H1 (cell line): Measurements from ENCODE around the gene PCTP. TPM values are rescaled to one million over a fixed set of nuclear protein-coding genes. Genes with fewer than 3 reads are reported as not detected.

ENCODE experiments used
- CTCF ChIA-PET: fragments of 300-600 bp; sonication (Branson Sonifier 250); formaldehyde crosslinking; loops from one replicate; lab custom pipeline; 2021; ENCODE audit not compliant: partially characterized antibody; lab: Charles Lee
- POLR2A ChIA-PET: fragments of 300-600 bp; sonication (Branson Sonifier 250); formaldehyde crosslinking; loops from one replicate; lab custom pipeline; 2021; ENCODE audit warnings: inconsistent platforms; ENCODE audit not compliant: partially characterized antibody; lab: Charles Lee
- DNase-seq, 2 experiments: peaks; one replicate each; pipeline versions ENCODE4 v3.0.0 to v3.0.0-alpha.2; 2010 to 2022; ENCODE audit warnings: low spot score in 2 of 2, low read depth in 1 of 2, mixed read lengths in 1 of 2
- FAIRE-seq: peaks from 2 replicates; lab custom pipeline; 2011; peaks lifted over from hg19 to GRCh38; lab: Jason Lieb, UNC
- H2AFZ ChIP-seq: 2 replicates; pipeline ENCODE4 v1.8.1; 2012; ENCODE audit warnings: low read length, inconsistent platforms
- H2AK5ac ChIP-seq: 2 replicates; pipeline ENCODE4 v1.6.1; 2013; ENCODE audit warnings: low read depth, low read length
- H2BK120ac ChIP-seq: replicated peaks from 2 replicates; pipeline ENCODE3; 2013; ENCODE audit warnings: low read depth, low read length, inconsistent platforms
- H2BK12ac ChIP-seq: 2 replicates; pipeline ENCODE4 v1.6.1; 2013; ENCODE audit warnings: low read depth, low read length
- H2BK15ac ChIP-seq: 2 replicates; pipeline ENCODE4 v1.6.1; 2013; ENCODE audit warnings: low read length
- H2BK20ac ChIP-seq: 2 replicates; pipeline ENCODE4 v1.6.1; 2013; ENCODE audit warnings: low read length
- H2BK5ac ChIP-seq: 2 replicates; pipeline ENCODE4 v1.6.1; 2013; ENCODE audit warnings: low read depth, low read length
- H3K14ac ChIP-seq: 2 replicates; pipeline ENCODE4 v1.6.1; 2013; ENCODE audit warnings: inconsistent platforms; ENCODE audit not compliant: insufficient read length
- H3K18ac ChIP-seq: 2 replicates; pipeline ENCODE4 v1.6.1; 2013; ENCODE audit warnings: low read length; ENCODE audit errors: extremely low read depth
- H3K23ac ChIP-seq: 2 replicates; pipeline ENCODE4 v1.6.1; 2013; ENCODE audit warnings: inconsistent platforms; ENCODE audit not compliant: insufficient read length
- H3K23me2 ChIP-seq: 2 replicates; pipeline ENCODE4 v1.6.1; 2013; ENCODE audit warnings: low read depth, low read length
- H3K27ac ChIP-seq: 2 replicates; pipeline ENCODE4 v1.6.1; 2011; ENCODE audit warnings: low read depth, low read length, inconsistent platforms
- H3K27me3 ChIP-seq, 4 experiments: replicated peaks in 1 of 4; 1 replicate in 1 of 4; 2 replicates in 3 of 4; pipeline versions ENCODE4 v1.6.1 to v1.8.1; 2011 to 2013; ENCODE audit warnings: low read length in 3 of 4, mild to moderate bottlenecking in 3 of 4, inconsistent platforms in 2 of 4, mixed read lengths in 2 of 4, moderate library complexity in 1 of 4; ENCODE audit not compliant: control insufficient read depth in 3 of 4, insufficient read depth in 3 of 4; ENCODE audit errors: extremely low read depth in 1 of 4
- H3K36me3 ChIP-seq, 4 experiments: 2 replicates each; pipeline versions ENCODE4 v1.6.1 to v1.8.1; 2011 to 2013; ENCODE audit warnings: mild to moderate bottlenecking in 4 of 4, low read length in 3 of 4, moderate library complexity in 2 of 4, control low read depth in 1 of 4, inconsistent platforms in 1 of 4; ENCODE audit not compliant: insufficient read depth in 4 of 4, control insufficient read depth in 2 of 4
- H3K4ac ChIP-seq: replicated peaks from 2 replicates; pipeline ENCODE3; 2013; ENCODE audit warnings: low read length, low read depth, mixed read lengths, inconsistent platforms; ENCODE audit not compliant: insufficient read length
- H3K4me1 ChIP-seq, 4 experiments: replicated peaks in 1 of 4; 1 replicate in 1 of 4; 2 replicates in 3 of 4; pipeline versions ENCODE4 v1.6.1 to v1.8.1; 2011 to 2013; ENCODE audit warnings: low read length in 3 of 4, inconsistent platforms in 2 of 4, mixed read lengths in 1 of 4; ENCODE audit not compliant: insufficient read depth in 4 of 4, control insufficient read depth in 3 of 4
- H3K4me2 ChIP-seq, 2 experiments: 2 replicates each; pipeline versions ENCODE4 v1.6.1 to v1.8.1; 2011 to 2013; ENCODE audit warnings: low read depth in 2 of 2, low read length in 2 of 2, control low read depth in 1 of 2, inconsistent platforms in 1 of 2, mild to moderate bottlenecking in 1 of 2; ENCODE audit not compliant: insufficient read depth in 1 of 2
- H3K4me3 ChIP-seq, 4 experiments: fragments of 200-600, 300-600 bp in 1 of 4; sonication (generic), shearing (Covaris generic), sonication (Bioruptor Twin) in 1 of 4; 2 replicates each; pipeline versions ENCODE4 v1.5.1 to v1.8.1; 2011 to 2016; ENCODE audit warnings: low read length in 4 of 4, low read depth in 3 of 4, control low read depth in 2 of 4, inconsistent platforms in 2 of 4, mild to moderate bottlenecking in 2 of 4, mixed read lengths in 1 of 4, moderate library complexity in 1 of 4; ENCODE audit not compliant: insufficient read depth in 2 of 4; ENCODE audit errors: extremely low read depth in 1 of 4
- H3K56ac ChIP-seq: replicated peaks from 2 replicates; pipeline ENCODE3; 2013; ENCODE audit warnings: low read depth, mild to moderate bottlenecking, mixed read lengths, low read length, inconsistent platforms; ENCODE audit not compliant: insufficient read length
- H3K79me1 ChIP-seq: 2 replicates; pipeline ENCODE4 v1.6.1; 2013; ENCODE audit warnings: low read depth, low read length, control low read depth
- H3K79me2 ChIP-seq, 2 experiments: 2 replicates each; pipeline versions ENCODE4 v1.6.1 to v1.8.1; 2012 to 2013; ENCODE audit warnings: low read length in 2 of 2, mild to moderate bottlenecking in 2 of 2, inconsistent platforms in 1 of 2; ENCODE audit not compliant: insufficient read depth in 2 of 2, control insufficient read depth in 1 of 2
- H3K9ac ChIP-seq, 4 experiments: replicated peaks in 1 of 4; 1 replicate in 1 of 4; 2 replicates in 3 of 4; pipeline versions ENCODE4 v1.6.1 to v1.8.1; 2011 to 2013; ENCODE audit warnings: low read depth in 3 of 4, low read length in 3 of 4, control low read depth in 2 of 4, mild to moderate bottlenecking in 2 of 4, moderate library complexity in 2 of 4, inconsistent platforms in 1 of 4; ENCODE audit errors: extremely low read depth in 1 of 4
- H3K9me3 ChIP-seq, 2 experiments: 2 replicates each; pipeline versions ENCODE4 v1.6.1 to v1.8.1; 2012 to 2013; ENCODE audit warnings: mild to moderate bottlenecking in 2 of 2, moderate library complexity in 2 of 2, control low read depth in 1 of 2, inconsistent platforms in 1 of 2, low read depth in 1 of 2, low read length in 1 of 2, mixed read lengths in 1 of 2; ENCODE audit not compliant: insufficient read depth in 2 of 2
- H4K20me1 ChIP-seq, 2 experiments: replicated peaks in 1 of 2; 2 replicates each; pipeline versions ENCODE3 to v1.8.1; 2011 to 2013; ENCODE audit warnings: inconsistent platforms in 2 of 2, low read length in 2 of 2, mild to moderate bottlenecking in 1 of 2; ENCODE audit not compliant: insufficient read depth in 2 of 2, control insufficient read depth in 1 of 2
- H4K5ac ChIP-seq: 2 replicates; pipeline ENCODE4 v1.6.1; 2013; ENCODE audit warnings: low read length, low read depth, mixed read lengths, inconsistent platforms; ENCODE audit not compliant: insufficient read length
- H4K8ac ChIP-seq: 2 replicates; pipeline ENCODE4 v1.8.0; 2013; ENCODE audit warnings: mild to moderate bottlenecking, moderate library complexity, low read length, inconsistent platforms; ENCODE audit not compliant: insufficient read depth; ENCODE audit errors: extremely low read depth
- H4K91ac ChIP-seq: replicated peaks from 2 replicates; pipeline ENCODE3; 2013; ENCODE audit warnings: low read length, mixed read lengths, inconsistent platforms; ENCODE audit not compliant: insufficient read length
- POU5F1 ChIP-seq: IDR thresholded peaks from 2 replicates; pipeline ENCODE4 v1.6.1; 2011; ENCODE audit warnings: low read depth, mild to moderate bottlenecking, low read length, moderate library complexity
- WGBS, 2 experiments: shearing (Covaris generic) in 1 of 2; methylation state at CpG; one replicate each; pipeline versions ENCODE4 v1.1.6 to v1.1.7; 2013 to 2015; ENCODE audit warnings: low lambda C conversion rate in 2 of 2, mixed read lengths in 2 of 2, inconsistent platforms in 1 of 2, low coverage in 1 of 2, missing lambda C conversion rate in 1 of 2; ENCODE audit not compliant: insufficient replicate concordance in 2 of 2, insufficient coverage in 1 of 2, insufficient read length in 1 of 2; ENCODE audit errors: extremely low coverage in 1 of 2, missing lambda C conversion rate in 1 of 2; 5-methylcytosine and 5-hydroxymethylcytosine counted together
- polyA plus RNA-seq, 7 experiments: library from polyadenylated mRNA; depleted of rRNA in 3 of 7; stranded (reverse) in 5 of 7; unstranded in 2 of 7; fragments of >200 nt in 5 of 7; fragments of 200-250 nt in 2 of 7; gene quantifications; 1 replicate in 5 of 7; 2 replicates in 1 of 7; 4 replicates in 1 of 7; pipeline versions ENCODE4 v1.2.1 to v1.2.3, GENCODE V29; 2011 to 2013; ENCODE audit warnings: missing spikeins in 2 of 7, mixed read lengths in 2 of 7
- total RNA-seq: library from RNA; stranded (reverse); fragmentation: NEBNext Ultra II Directional; extraction: Animal tissue kit (Norgen Biotek cat#: 25700); gene quantifications from 2 replicates; pipeline ENCODE4 v1.2.1, GENCODE V29; 2021

Gene PCTP
- total and polyA plus RNA-seq, 2 of the 8 experiments (the other 6 are each of a cell fraction or from before 2014, with no cell fraction given), result 14.1 to 14.6 TPM

GRCh38 chr17:55709984-55710383 lies 40.9 kb upstream of the PCTP start:
- Histone ChIP-seq H3K4me3 (no peak overlapping the region), H3K4me2 (no peak overlapping the region), H4K91ac (no peak overlapping the region), H3K14ac (no peak overlapping the region), H2AFZ (no peak overlapping the region), H3K4me1 (peaks cover 3 to 9% (median 4%) of the 10 kb centered on the region in 4 experiments; a peak in 5 of 7 replicates), H3K9me3 (no peaks in the 10 kb centered on the region), H2BK5ac (no peak overlapping the region), H3K9ac (no peak overlapping the region), H3K23ac (no peak overlapping the region), H3K4ac (no peak overlapping the region), H4K8ac (no peak overlapping the region), H2BK20ac (no peak overlapping the region), H3K27me3 (no peaks in the 10 kb centered on the region), H3K23me2 (no peaks in the 10 kb centered on the region), H2AK5ac (no peak overlapping the region), H3K79me1 (no peaks in the 10 kb centered on the region), H4K5ac (no peak overlapping the region), H2BK12ac (no peak overlapping the region), H2BK15ac (no peak overlapping the region), H3K27ac (no peak overlapping the region), H3K56ac (no peak overlapping the region), H2BK120ac (no peak overlapping the region), H4K20me1 (no peaks in the 10 kb centered on the region), H3K79me2 (no peaks in the 10 kb centered on the region), H3K18ac (no peak overlapping the region), H3K36me3 (no peaks in the 10 kb centered on the region)
- DNase-seq, result no peak
- 91% methylated on average over 4 of the region's 4 CpGs; no CpG with 5 or more reads in 1 of the 2 experiments for WGBS, 2 experiments
- POLR2A ChIA-PET, result no interaction called here
- CTCF ChIA-PET, result interaction anchor here (0.6 to 1.2 kb wide), 7 partner anchors 8 to 1865 kb away, joined by 3 to 8 read pairs (median 3); no protein-coding TSS in a partner anchor
- FAIRE-seq, result no peak
- TF ChIP-seq POU5F1, result no peak
